ENCODE data around the gene ANXA3. TPM values are rescaled to one million over a fixed set of nuclear protein-coding genes. Genes with fewer than 3 reads are reported as not detected.

ANXA3 gene
- total RNA-seq, 4 donors from 2014 or later: 14.2 to 49.6 (median 30.4) TPM

DNA sequence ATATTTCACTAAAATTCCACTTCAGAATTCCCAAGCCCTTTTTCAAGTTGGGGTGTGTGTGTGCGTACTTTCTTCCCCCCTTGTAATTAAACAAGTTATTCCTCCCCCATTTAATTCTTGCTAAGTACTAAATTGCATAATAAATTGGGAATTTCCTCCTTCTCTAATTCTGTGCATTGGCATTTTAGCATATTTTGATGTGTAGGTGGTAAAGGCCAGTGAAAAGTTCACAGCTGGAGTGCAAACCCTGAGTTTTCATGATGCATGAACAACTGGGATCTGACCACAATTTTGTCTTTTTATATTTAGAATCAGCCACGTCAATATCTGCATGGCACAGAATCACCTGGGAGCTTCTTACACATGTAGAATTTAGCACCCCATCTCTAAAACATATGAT, 18.5 kb downstream of the ANXA3 start:
- no peak for DNase-seq
- WGBS, 2 donors (ENCODE audit: low coverage in 1 of 2): 77 to 89% methylated on average over 2 of the region's 2 CpGs
- Histone ChIP-seq H3K4me3 (no peak overlapping the region), H3K36me3 (no peaks in the 10 kb centered on the region), H3K27me3 (no peaks in the 10 kb centered on the region), H3K4me1 (peaks cover 0 to 26% (median 21%) of the 10 kb centered on the region in 4 donors), H3K9me3 (no peaks in the 10 kb centered on the region), H3K27ac (no peak overlapping the region)
- intact Hi-C loops (cut with DNase I; ENCODE audit: low total_unique reads): no loop called here
- no peak for TF ChIP-seq POLR2A (IDR thresholded peaks at IDR 0.05)
- no peak for TF ChIP-seq POLR2AphosphoS5 (IDR thresholded peaks at IDR 0.05)
- TF ChIP-seq, protein P1, sequence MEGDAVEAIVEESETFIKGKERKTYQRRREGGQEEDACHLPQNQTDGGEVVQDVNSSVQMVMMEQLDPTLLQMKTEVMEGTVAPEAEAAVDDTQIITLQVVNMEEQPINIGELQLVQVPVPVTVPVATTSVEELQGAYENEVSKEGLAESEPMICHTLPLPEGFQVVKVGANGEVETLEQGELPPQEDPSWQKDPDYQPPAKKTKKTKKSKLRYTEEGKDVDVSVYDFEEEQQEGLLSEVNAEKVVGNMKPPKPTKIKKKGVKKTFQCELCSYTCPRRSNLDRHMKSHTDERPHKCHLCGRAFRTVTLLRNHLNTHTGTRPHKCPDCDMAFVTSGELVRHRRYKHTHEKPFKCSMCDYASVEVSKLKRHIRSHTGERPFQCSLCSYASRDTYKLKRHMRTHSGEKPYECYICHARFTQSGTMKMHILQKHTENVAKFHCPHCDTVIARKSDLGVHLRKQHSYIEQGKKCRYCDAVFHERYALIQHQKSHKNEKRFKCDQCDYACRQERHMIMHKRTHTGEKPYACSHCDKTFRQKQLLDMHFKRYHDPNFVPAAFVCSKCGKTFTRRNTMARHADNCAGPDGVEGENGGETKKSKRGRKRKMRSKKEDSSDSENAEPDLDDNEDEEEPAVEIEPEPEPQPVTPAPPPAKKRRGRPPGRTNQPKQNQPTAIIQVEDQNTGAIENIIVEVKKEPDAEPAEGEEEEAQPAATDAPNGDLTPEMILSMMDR (IDR thresholded peaks at IDR 0.05): no peak
- no peak for TF ChIP-seq EP300 (IDR thresholded peaks at IDR 0.05; ENCODE audit: low read depth)
- in situ Hi-C loops (cut with MboI; ENCODE audit: low pct_ligation_motif_present in 1 of 4, low pct_unique_long_range_greater_than_20kb in 1 of 4, low sequenced_read_pairs in 3 of 4): no loop called here

DNA sequence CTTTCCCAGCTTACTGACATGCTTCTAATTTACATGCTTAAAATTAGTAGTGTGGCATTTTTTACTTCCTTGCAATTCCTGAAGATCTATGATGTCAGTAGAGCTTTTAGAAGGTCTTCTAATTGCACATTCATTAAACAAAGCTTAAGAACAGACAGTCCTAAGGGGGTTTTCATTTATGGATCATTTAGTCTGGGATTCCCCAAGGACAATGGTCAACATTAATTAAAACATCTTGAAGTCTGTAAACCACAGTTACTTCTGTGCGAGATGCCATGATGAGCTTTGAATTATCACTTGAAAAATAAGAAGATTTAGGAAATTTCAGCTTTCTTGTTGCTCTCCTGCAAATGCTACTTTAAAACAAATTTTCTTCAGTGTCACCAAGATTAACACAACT, 20.2 kb downstream of the ANXA3 start:
- in situ Hi-C loops (cut with MboI; ENCODE audit: low pct_ligation_motif_present in 1 of 4, low pct_unique_long_range_greater_than_20kb in 1 of 4, low sequenced_read_pairs in 3 of 4) (no loop called here), intact Hi-C loops (cut with DNase I; ENCODE audit: low total_unique reads) (no loop called here)
- Histone ChIP-seq H3K27me3 (no peaks in the 10 kb centered on the region), H3K9me3 (no peaks in the 10 kb centered on the region), H3K36me3 (no peaks in the 10 kb centered on the region), H3K4me1 (peaks cover 0 to 25% (median 18%) of the 10 kb centered on the region in 4 donors), H3K27ac (no peak overlapping the region), H3K4me3 (no peak overlapping the region)
- TF ChIP-seq POLR2AphosphoS5 (IDR thresholded peaks at IDR 0.05) (no peak), POLR2A (IDR thresholded peaks at IDR 0.05) (no peak), EP300 (IDR thresholded peaks at IDR 0.05; ENCODE audit: low read depth) (no peak)
- TF ChIP-seq, protein P1 (IDR thresholded peaks at IDR 0.05): no peak
- no peak for DNase-seq
- WGBS, 2 donors (ENCODE audit: low coverage in 1 of 2): 80 to 89% methylated on average over 1 of the region's 1 CpG

DNA sequence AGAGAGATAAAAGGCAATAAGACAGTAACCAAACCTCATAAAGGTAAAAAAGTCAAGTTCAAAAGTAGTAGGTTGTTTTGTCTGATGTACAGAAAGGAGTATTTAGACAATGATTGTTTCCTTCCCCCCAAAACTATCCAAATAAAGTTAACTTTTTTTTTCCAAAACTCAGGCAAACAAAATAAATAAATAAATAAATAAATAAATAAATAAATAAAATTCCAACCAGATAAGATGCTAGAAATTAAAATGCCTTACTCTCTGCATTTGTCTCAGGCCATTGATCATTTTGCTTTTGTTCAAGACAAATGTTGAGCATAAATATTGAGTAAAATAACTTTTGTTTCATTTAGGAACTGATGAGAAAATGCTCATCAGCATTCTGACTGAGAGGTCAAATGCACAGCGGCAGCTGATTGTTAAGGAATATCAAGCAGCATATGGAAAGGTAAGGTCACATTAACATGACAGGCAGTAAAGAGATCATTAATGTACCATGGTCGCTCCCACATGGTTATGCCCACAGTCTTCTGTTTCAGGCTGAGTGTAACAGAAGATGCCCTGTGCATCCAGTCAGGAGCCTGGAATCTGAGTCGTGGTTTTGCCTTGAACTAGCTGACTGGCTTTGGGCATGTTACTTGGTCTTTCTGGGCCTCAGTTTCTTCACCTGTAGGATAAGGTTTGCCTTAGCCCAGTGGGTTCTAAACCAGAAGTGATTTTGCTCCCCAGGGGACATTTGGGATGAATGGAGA, 27.3 kb downstream of the ANXA3 start:
- in situ Hi-C loops (cut with MboI; ENCODE audit: low pct_ligation_motif_present in 1 of 4, low pct_unique_long_range_greater_than_20kb in 1 of 4, low sequenced_read_pairs in 3 of 4): no loop called here
- no peaks in the 10 kb centered on the region for H3K36me3 ChIP-seq
- H3K4me1 ChIP-seq: no peaks in the 10 kb centered on the region
- intact Hi-C loops (cut with DNase I; ENCODE audit: low total_unique reads): no loop called here
- no peak for DNase-seq
- TF ChIP-seq, protein P1 (IDR thresholded peaks at IDR 0.05): no peak
- TF ChIP-seq POLR2AphosphoS5 (IDR thresholded peaks at IDR 0.05) (no peak), EP300 (IDR thresholded peaks at IDR 0.05; ENCODE audit: low read depth) (no peak), POLR2A (IDR thresholded peaks at IDR 0.05) (no peak)
- no peak overlapping the region for H3K27ac ChIP-seq
- H3K4me3 ChIP-seq: no peak overlapping the region
- H3K9me3 ChIP-seq: no peaks in the 10 kb centered on the region
- no peaks in the 10 kb centered on the region for H3K27me3 ChIP-seq
- WGBS, 2 donors (ENCODE audit: low coverage in 1 of 2): 77 to 86% methylated on average over 3 of the region's 3 CpGs

DNA sequence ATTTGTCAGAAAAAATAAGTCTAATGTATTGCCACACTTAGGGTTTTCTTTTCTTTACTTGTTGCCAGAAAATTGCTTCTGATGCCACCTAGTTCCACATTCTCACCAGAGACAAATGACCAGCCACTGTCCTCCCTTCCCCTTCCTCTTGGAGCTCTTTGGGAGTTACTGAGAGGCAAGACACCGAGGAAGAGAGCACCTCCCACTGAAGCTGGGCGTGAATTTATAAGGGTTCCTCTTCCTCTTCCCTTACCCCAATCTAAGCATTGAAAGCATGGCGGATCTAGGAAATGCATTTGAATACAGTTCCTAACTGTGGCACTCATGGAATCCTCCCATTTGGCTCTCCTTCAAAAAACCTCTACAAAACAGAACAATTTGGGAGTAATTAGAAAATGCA, 30.0 kb downstream of the ANXA3 start:
- no peak for DNase-seq
- TF ChIP-seq POLR2AphosphoS5 (IDR thresholded peaks at IDR 0.05) (no peak), EP300 (IDR thresholded peaks at IDR 0.05; ENCODE audit: low read depth) (no peak), POLR2A (IDR thresholded peaks at IDR 0.05) (no peak)
- TF ChIP-seq, protein P1 (IDR thresholded peaks at IDR 0.05): no peak
- Histone ChIP-seq H3K4me3 (no peak overlapping the region), H3K9me3 (no peaks in the 10 kb centered on the region), H3K36me3 (no peaks in the 10 kb centered on the region), H3K27ac (no peak overlapping the region), H3K4me1 (no peaks in the 10 kb centered on the region), H3K27me3 (no peaks in the 10 kb centered on the region)
- 79 to 80% methylated on average over 3 of the region's 3 CpGs for WGBS, 2 donors (ENCODE audit: low coverage in 1 of 2)
- intact Hi-C loops (cut with DNase I; ENCODE audit: low total_unique reads): no loop called here
- in situ Hi-C loops (cut with MboI; ENCODE audit: low pct_ligation_motif_present in 1 of 4, low pct_unique_long_range_greater_than_20kb in 1 of 4, low sequenced_read_pairs in 3 of 4): no loop called here

Data from transverse colon (tissue), 4 donors.